ENCODE results near the gene TSC22D3.

Gene TSC22D3

GRCh38 chrX:107729558-107730297 is 45.9 kb downstream of the TSC22D3 start:
- no peak for DNase-seq

- DNase-seq = no peak
Measured at GRCh38 chrX:107728371-107729099, 47.1 kb downstream of the TSC22D3 start.

GRCh38 chrX:107726816-107727534 is 48.6 kb downstream of the TSC22D3 start:
- DNase-seq = no peak

GRCh38 chrX:107725761-107726555 is 49.6 kb downstream of the TSC22D3 start:
- no peak for DNase-seq

- DNase-seq = no peak
Measured at GRCh38 chrX:107724653-107725052, 50.9 kb downstream of the TSC22D3 start.

- DNase-seq = no peak
Measured at GRCh38 chrX:107723511-107723910, 52.1 kb downstream of the TSC22D3 start.

- DNase-seq = no peak
Measured at GRCh38 chrX:107721966-107722707, 53.5 kb downstream of the TSC22D3 start.

GRCh38 chrX:107721318-107721717 is 54.3 kb downstream of the TSC22D3 start:
- no peak for DNase-seq

GRCh38 chrX:107718156-107718621 is 57.4 kb downstream of the TSC22D3 start:
- no peak for DNase-seq

GRCh38 chrX:107716816-107717700 is 58.5 kb downstream of the TSC22D3 start:
- peak; percentile 81 for DNase-seq

GRCh38 chrX:107716118-107716684 is 59.4 kb downstream of the TSC22D3 start:
- DNase-seq = no peak

GRCh38 chrX:107715331-107716117 is 60.1 kb downstream of the TSC22D3 start:
- no peak for DNase-seq

- DNase-seq = no peak
Measured at GRCh38 chrX:107714206-107714891, 61.2 kb downstream of the TSC22D3 start.

- DNase-seq = no peak
Measured at GRCh38 chrX:107713543-107714205, 61.9 kb downstream of the TSC22D3 start.

- no peak for DNase-seq
Measured at GRCh38 chrX:107713203-107713542, 62.4 kb downstream of the TSC22D3 start.

- DNase-seq = no peak
Measured at GRCh38 chrX:107712231-107713202, 63.1 kb downstream of the TSC22D3 start.

- no peak for DNase-seq
Measured at GRCh38 chrX:107711521-107712181, 63.9 kb downstream of the TSC22D3 start.
